Measurements from ENCODE around the gene IKZF1.

IKZF1 gene

GRCh38 chr7:50304129-50304910, at the start of gene IKZF1:
TSS of gene IKZF1 (plus strand) at chr7:50304716. CDS start at chr7:50319062, 14,346 bp downstream.
- no peak for DNase-seq (ENCODE audit: low read depth)
- no peak for TF ChIP-seq CTCF (conservative IDR thresholded peaks at IDR 0.05; ENCODE audit: control insufficient read depth, insufficient read depth, low read depth, low read length)
- no peak within 1 kb of the TSS for H3K4me3 ChIP-seq (ENCODE audit: control insufficient read depth, low read depth, low read length)

- no peak for TF ChIP-seq CTCF (conservative IDR thresholded peaks at IDR 0.05; ENCODE audit: control insufficient read depth, insufficient read depth, low read depth, low read length)
- no peak for DNase-seq (ENCODE audit: low read depth)
- no peak overlapping the region for H3K4me3 ChIP-seq (ENCODE audit: control insufficient read depth, low read depth, low read length)
Observed at GRCh38 chr7:50261593-50261992, 42.9 kb upstream of the IKZF1 start.

GRCh38 chr7:50262446-50262845, 42.1 kb upstream of the IKZF1 start:
- no peak for TF ChIP-seq CTCF (conservative IDR thresholded peaks at IDR 0.05; ENCODE audit: control insufficient read depth, insufficient read depth, low read depth, low read length)
- DNase-seq (ENCODE audit: low read depth): no peak
- H3K4me3 ChIP-seq (ENCODE audit: control insufficient read depth, low read depth, low read length): no peak overlapping the region

GRCh38 chr7:50262916-50263690, 41.4 kb upstream of the IKZF1 start:
- H3K4me3 ChIP-seq (ENCODE audit: control insufficient read depth, low read depth, low read length): no peak overlapping the region
- no peak for DNase-seq (ENCODE audit: low read depth)
- no peak for TF ChIP-seq CTCF (conservative IDR thresholded peaks at IDR 0.05; ENCODE audit: control insufficient read depth, insufficient read depth, low read depth, low read length)

GRCh38 chr7:50264908-50265307, 39.6 kb upstream of the IKZF1 start:
- no peak for TF ChIP-seq CTCF (conservative IDR thresholded peaks at IDR 0.05; ENCODE audit: control insufficient read depth, insufficient read depth, low read depth, low read length)
- DNase-seq (ENCODE audit: low read depth): no peak

GRCh38 chr7:50265968-50266634, 38.4 kb upstream of the IKZF1 start:
- no peak for TF ChIP-seq CTCF (conservative IDR thresholded peaks at IDR 0.05; ENCODE audit: control insufficient read depth, insufficient read depth, low read depth, low read length)
- no peak for DNase-seq (ENCODE audit: low read depth)
- H3K4me3 ChIP-seq (ENCODE audit: control insufficient read depth, low read depth, low read length): no peak overlapping the region

More at GRCh38 chr7:50264908-50265307, 39.6 kb upstream of the IKZF1 start:
- no peak overlapping the region for H3K4me3 ChIP-seq (ENCODE audit: control insufficient read depth, low read depth, low read length)
